ENCODE results near the gene AKNA.

GRCh38 chr9:114400219-114400618 is 12.4 kb upstream of the AKNA start:
- TF ChIP-seq CTCF (IDR thresholded peaks at IDR 0.05) = no peak
- TF ChIP-seq POLR2AphosphoS5 (IDR thresholded peaks at IDR 0.05; ENCODE audit: insufficient read depth in 1 of 2, low read depth in 1 of 2) = no peak
- TF ChIP-seq POLR2A (IDR thresholded peaks at IDR 0.05) = no peak

Data from vagina (tissue), 2 donors.